Neural progenitor cell (in vitro differentiated cells): Measurements from ENCODE around the gene PKNOX1. TPM values are rescaled to one million over a fixed set of nuclear protein-coding genes. Genes with fewer than 3 reads are reported as not detected.
"Not testable (repeated sequence)": the region's sequence is repeated elsewhere in the genome, so short reads cannot be mapped to it uniquely, and the experiment has no call there.

Experiments
- DNase-seq: peaks from one replicate; pipeline ENCODE4 v3.0.0-alpha.2; 2016; ENCODE audit warnings: low spot score
- H2AFZ ChIP-seq: fragments of 200-600 bp; sonication (generic); replicated peaks from 2 replicates; pipeline ENCODE4 v1.6.1; 2016; ENCODE audit warnings: antibody characterized with exemption
- H3F3A ChIP-seq: fragments of 200-600 bp; sonication (generic); 2 replicates; pipeline ENCODE4 v1.6.1; 2016; ENCODE audit warnings: antibody characterized with exemption, low read depth
- H3K27ac ChIP-seq: fragments of 200-600 bp; sonication (generic); 2 replicates; pipeline ENCODE4 v1.5.1; 2016; ENCODE audit warnings: mild to moderate bottlenecking
- H3K27me3 ChIP-seq: fragments of 200-600 bp; sonication (generic); 2 replicates; pipeline ENCODE4 v1.6.1; 2016; ENCODE audit warnings: mild to moderate bottlenecking, moderate library complexity
- H3K36me3 ChIP-seq: fragments of 200-600 bp; sonication (generic); 2 replicates; pipeline ENCODE4 v1.5.1; 2016
- H3K4me1 ChIP-seq: fragments of 200-600 bp; sonication (generic); 2 replicates; pipeline ENCODE4 v1.6.1; 2016; ENCODE audit warnings: mixed run types
- H3K4me2 ChIP-seq: fragments of 200-600 bp; sonication (generic); 2 replicates; pipeline ENCODE4 v1.6.1; 2016
- H3K4me3 ChIP-seq: fragments of 200-600 bp; sonication (generic); 2 replicates; pipeline ENCODE4 v1.5.1; 2016
- H3K79me2 ChIP-seq: fragments of 200-600 bp; sonication (generic); 2 replicates; pipeline ENCODE4 v1.6.1; 2016; ENCODE audit warnings: low read depth
- H3K9ac ChIP-seq: fragments of 200-600 bp; sonication (generic); 2 replicates; pipeline ENCODE4 v1.6.1; 2016
- H3K9me3 ChIP-seq: fragments of 200-600 bp; sonication (generic); 2 replicates; pipeline ENCODE4 v1.5.1; 2016; ENCODE audit warnings: low read depth
- H4K20me1 ChIP-seq: fragments of 200-600 bp; sonication (generic); 2 replicates; pipeline ENCODE4 v1.6.1; 2016; ENCODE audit warnings: low read depth
- H3K27ac Mint-ChIP-seq: 3 replicates; pipeline ENCODE4 v1.8.0; 2021; ENCODE audit warnings: mixed read lengths
- H3K27me3 Mint-ChIP-seq: 2 replicates; pipeline ENCODE4 v1.8.0; 2022; ENCODE audit warnings: low read depth, mild to moderate bottlenecking, inconsistent platforms, moderate library complexity, mixed read lengths; ENCODE audit not compliant: insufficient read depth
- H3K36me3 Mint-ChIP-seq: 3 replicates; pipeline ENCODE4 v1.8.0; 2021; ENCODE audit warnings: mixed read lengths
- H3K4me1 Mint-ChIP-seq: 3 replicates; pipeline ENCODE4 v1.8.0; 2021; ENCODE audit warnings: mixed read lengths
- H3K4me3 Mint-ChIP-seq: 3 replicates; pipeline ENCODE4 v1.8.0; 2021; ENCODE audit warnings: mild to moderate bottlenecking, moderate library complexity, mixed read lengths
- H3K9me3 Mint-ChIP-seq: 3 replicates; pipeline ENCODE4 v1.8.0; 2020; ENCODE audit warnings: mixed read lengths
- CTCF ChIP-seq: fragments of 200-600 bp; sonication (generic); IDR thresholded peaks from 2 replicates; pipeline ENCODE4 v1.5.1; 2017; ENCODE audit warnings: antibody characterized with exemption, mild to moderate bottlenecking
- EZH2 ChIP-seq: fragments of 200-600 bp; sonication (generic); IDR thresholded peaks from 2 replicates; pipeline ENCODE4 v1.6.1; 2017; ENCODE audit warnings: antibody characterized with exemption, mild to moderate bottlenecking, moderate library complexity
- EZH2phosphoT487 ChIP-seq: fragments of 200-600 bp; sonication (generic); IDR thresholded peaks from 2 replicates; pipeline ENCODE4 v1.6.1; 2017; ENCODE audit warnings: antibody characterized with exemption
- total RNA-seq: library from RNA; depleted of rRNA; stranded (reverse); fragments of >200 nt; gene quantifications from 2 replicates; pipeline ENCODE4 v1.2.3, GENCODE V29; 2015; ENCODE audit warnings: low replicate concordance

Gene PKNOX1
- 10.3 and 11.0 TPM in 2 replicates for total RNA-seq

GRCh38 chr21:42973991-42974831, at the start of gene PKNOX1:
TSS of gene PKNOX1 (plus strand) at chr21:42974562. CDS start at chr21:43004382, 29,820 bp downstream.
- Histone ChIP-seq H3K4me1 (peaks cover 12% of the 10 kb centered on the region), H3K4me3 (peak within 1 kb of the TSS; percentile 66), H3K27ac (peak within 1 kb of the TSS; percentile 98), H3K9me3 (no peaks in the 10 kb centered on the region), H3K27me3 (no peaks in the 10 kb centered on the region), H4K20me1 (peaks cover 4% of the 10 kb centered on the region), H3K4me2 (peak within 1 kb of the TSS; percentile 92), H2AFZ (peak within 1 kb of the TSS; percentile 97), H3K79me2 (peaks cover 40% of the 10 kb centered on the region), H3K9ac (peak within 1 kb of the TSS; percentile 83), H3K36me3 (no peaks in the 10 kb centered on the region), H3F3A (peaks cover 36% of the 10 kb centered on the region)
- Mint-ChIP-seq H3K27ac (peak within 1 kb of the TSS; percentile 94), H3K4me1 (peaks cover 11% of the 10 kb centered on the region), H3K9me3 (peaks cover 22% of the 10 kb centered on the region), H3K4me3 (peak within 1 kb of the TSS; percentile 90), H3K27me3 (peaks cover 5% of the 10 kb centered on the region), H3K36me3 (peaks cover 25% of the 10 kb centered on the region)
- DNase-seq, result peak; percentile 100
- TF ChIP-seq EZH2phosphoT487 (no peak), CTCF (no peak), EZH2 (no peak)

GRCh38 chr21:42925114-42925926, 49.0 kb upstream of the PKNOX1 start, which contains the start of gene ERVH48-1:
TSS of gene ERVH48-1 (minus strand) at chr21:42925630. CDS start at chr21:42919006, 6,624 bp downstream.
- peaks cover 17% of the 10 kb centered on the region for H3F3A ChIP-seq
- H3K9me3 ChIP-seq, result no peaks in the 10 kb centered on the region
- Mint-ChIP-seq H3K4me1 (peaks cover 14% of the 10 kb centered on the region), H3K27ac (peak within 1 kb of the TSS; percentile 63), H3K9me3 (no peaks in the 10 kb centered on the region), H3K27me3 (peaks cover 3% of the 10 kb centered on the region), H3K4me3 (no peak within 1 kb of the TSS), H3K36me3 (peaks cover 4% of the 10 kb centered on the region)
- no peak within 1 kb of the TSS for H3K9ac ChIP-seq
- no peak within 1 kb of the TSS for H2AFZ ChIP-seq
- no peaks in the 10 kb centered on the region for H4K20me1 ChIP-seq
- peak within 1 kb of the TSS; percentile 15 for H3K4me2 ChIP-seq
- H3K36me3 ChIP-seq, result no peaks in the 10 kb centered on the region
- H3K27ac ChIP-seq, result peak within 1 kb of the TSS; percentile 55
- TF ChIP-seq EZH2 (no peak), EZH2phosphoT487 (no peak)
- no peaks in the 10 kb centered on the region for H3K27me3 ChIP-seq
- no peak for DNase-seq
- no peaks in the 10 kb centered on the region for H3K79me2 ChIP-seq
- peaks cover 6% of the 10 kb centered on the region for H3K4me1 ChIP-seq
- H3K4me3 ChIP-seq, result no peak within 1 kb of the TSS

GRCh38 chr21:42927474-42928200, 46.7 kb upstream of the PKNOX1 start:
- not testable (repeated sequence) for H3K9me3 ChIP-seq, H3K4me1 ChIP-seq, H4K20me1 ChIP-seq, H3K27ac ChIP-seq, H3K36me3 Mint-ChIP-seq, H3K79me2 ChIP-seq, H3K4me2 ChIP-seq, H3K9ac ChIP-seq, H3K27me3 ChIP-seq, DNase-seq, H2AFZ ChIP-seq, H3K27ac Mint-ChIP-seq, H3K4me3 Mint-ChIP-seq, H3K27me3 Mint-ChIP-seq, H3K4me3 ChIP-seq, H3K36me3 ChIP-seq, H3K9me3 Mint-ChIP-seq
- H3F3A ChIP-seq, result peaks cover 25% of the 10 kb centered on the region
- peaks cover 18% of the 10 kb centered on the region for H3K4me1 Mint-ChIP-seq

GRCh38 chr21:42929969-42930368, 44.4 kb upstream of the PKNOX1 start:
- H3K4me3 ChIP-seq, result no peak overlapping the region
- peaks cover 10% of the 10 kb centered on the region for H3F3A ChIP-seq
- H3K9ac ChIP-seq, result no peak overlapping the region
- H4K20me1 ChIP-seq, result no peaks in the 10 kb centered on the region
- H3K27me3 ChIP-seq, result no peaks in the 10 kb centered on the region
- DNase-seq, result no peak
- no peaks in the 10 kb centered on the region for H3K79me2 ChIP-seq
- no peak for TF ChIP-seq CTCF
- TF ChIP-seq EZH2phosphoT487, result no peak
- TF ChIP-seq EZH2, result no peak
- no peak overlapping the region for H2AFZ ChIP-seq
- H3K9me3 ChIP-seq, result no peaks in the 10 kb centered on the region
- H3K4me2 ChIP-seq, result no peak overlapping the region
- Mint-ChIP-seq H3K36me3 (peaks cover 4% of the 10 kb centered on the region), H3K4me1 (peaks cover 11% of the 10 kb centered on the region), H3K27ac (no peak overlapping the region), H3K27me3 (peaks cover 3% of the 10 kb centered on the region), H3K4me3 (no peak overlapping the region), H3K9me3 (no peaks in the 10 kb centered on the region)
- no peaks in the 10 kb centered on the region for H3K36me3 ChIP-seq
- no peaks in the 10 kb centered on the region for H3K4me1 ChIP-seq
- H3K27ac ChIP-seq, result no peak overlapping the region
